Measurements from ENCODE around the gene CCDC27.

CCDC27 gene

DNA sequence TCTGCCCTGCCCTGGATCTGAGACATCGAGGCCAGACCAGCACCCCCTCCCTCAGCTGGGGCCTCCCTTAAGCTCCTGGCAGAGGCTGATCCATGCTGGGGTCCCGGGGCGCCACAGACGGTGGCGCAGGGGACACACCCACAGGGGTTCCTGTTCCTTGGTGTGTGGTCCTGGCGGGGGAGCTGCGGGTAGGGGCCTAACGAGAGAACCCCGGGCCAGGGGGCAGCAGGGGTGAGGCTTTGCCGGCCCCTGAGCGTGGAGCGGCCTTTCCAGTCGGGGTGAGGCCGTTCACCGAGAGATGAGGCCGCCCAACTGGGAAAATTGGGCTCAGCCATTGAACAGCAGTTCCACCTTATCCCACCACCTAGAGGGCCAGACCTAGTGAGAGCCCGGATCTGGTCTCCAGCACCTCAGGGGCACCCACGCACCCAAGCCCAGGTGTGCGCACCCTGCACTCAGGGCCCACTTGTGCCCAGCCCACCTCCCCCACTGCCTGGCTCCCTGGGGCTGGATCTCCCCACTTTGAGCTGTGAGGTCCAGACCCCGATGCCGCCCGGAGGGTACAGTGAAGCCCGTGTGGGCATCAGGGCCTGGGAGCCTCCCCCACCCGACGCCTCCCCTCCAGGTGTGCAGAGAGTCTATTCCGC, 45.5 kb upstream of the CCDC27 start:
- DNase-seq, result no peak
- in situ Hi-C loops (cut with HindIII; ENCODE audit: low pct_ligation_motif_present, low sequenced_read_pairs), result no loop called here
- H3K27me3 ChIP-seq (replicated peaks), result peaks cover 50% of the 10 kb centered on the region
- no peak overlapping the region for H3K4me3 ChIP-seq (ENCODE audit: low read depth, low read length)
- no peaks in the 10 kb centered on the region for H3K36me3 ChIP-seq (replicated peaks)
- TF ChIP-seq, protein P1, sequence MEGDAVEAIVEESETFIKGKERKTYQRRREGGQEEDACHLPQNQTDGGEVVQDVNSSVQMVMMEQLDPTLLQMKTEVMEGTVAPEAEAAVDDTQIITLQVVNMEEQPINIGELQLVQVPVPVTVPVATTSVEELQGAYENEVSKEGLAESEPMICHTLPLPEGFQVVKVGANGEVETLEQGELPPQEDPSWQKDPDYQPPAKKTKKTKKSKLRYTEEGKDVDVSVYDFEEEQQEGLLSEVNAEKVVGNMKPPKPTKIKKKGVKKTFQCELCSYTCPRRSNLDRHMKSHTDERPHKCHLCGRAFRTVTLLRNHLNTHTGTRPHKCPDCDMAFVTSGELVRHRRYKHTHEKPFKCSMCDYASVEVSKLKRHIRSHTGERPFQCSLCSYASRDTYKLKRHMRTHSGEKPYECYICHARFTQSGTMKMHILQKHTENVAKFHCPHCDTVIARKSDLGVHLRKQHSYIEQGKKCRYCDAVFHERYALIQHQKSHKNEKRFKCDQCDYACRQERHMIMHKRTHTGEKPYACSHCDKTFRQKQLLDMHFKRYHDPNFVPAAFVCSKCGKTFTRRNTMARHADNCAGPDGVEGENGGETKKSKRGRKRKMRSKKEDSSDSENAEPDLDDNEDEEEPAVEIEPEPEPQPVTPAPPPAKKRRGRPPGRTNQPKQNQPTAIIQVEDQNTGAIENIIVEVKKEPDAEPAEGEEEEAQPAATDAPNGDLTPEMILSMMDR (IDR thresholded peaks at IDR 0.05; ENCODE audit: low read depth, low read length, missing control alignments), result no peak
- no peak overlapping the region for H3K27ac ChIP-seq

DNA sequence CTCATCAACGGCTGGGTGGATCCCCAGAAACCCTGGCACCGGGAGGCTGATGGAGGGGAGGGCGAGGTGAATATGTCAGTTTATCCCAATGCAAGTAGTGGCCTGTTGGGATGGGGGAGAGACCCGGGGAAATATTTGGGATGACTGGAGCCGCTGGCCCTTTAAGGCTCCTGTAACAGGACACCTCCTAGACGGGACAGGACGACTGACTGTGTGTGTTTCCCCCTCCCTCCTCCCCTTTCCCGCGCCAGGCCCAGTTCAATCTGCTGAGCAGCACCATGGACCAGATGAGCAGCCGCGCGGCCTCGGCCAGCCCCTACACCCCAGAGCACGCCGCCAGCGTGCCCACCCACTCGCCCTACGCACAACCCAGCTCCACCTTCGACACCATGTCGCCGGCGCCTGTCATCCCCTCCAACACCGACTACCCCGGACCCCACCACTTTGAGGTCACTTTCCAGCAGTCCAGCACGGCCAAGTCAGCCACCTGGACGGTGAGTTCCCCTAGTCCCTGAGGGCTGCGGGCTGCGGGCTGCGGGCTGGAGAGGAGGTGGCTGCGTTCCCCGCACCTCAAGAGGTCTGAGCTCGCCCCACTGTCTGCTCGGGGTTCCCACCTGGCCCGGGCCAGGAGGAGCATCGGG, 44.8 kb upstream of the CCDC27 start:
- Histone ChIP-seq H3K4me3 (ENCODE audit: low read depth, low read length) (no peak overlapping the region), H3K27me3 (replicated peaks) (peaks cover 56% of the 10 kb centered on the region), H3K27ac (no peak overlapping the region), H3K36me3 (replicated peaks) (no peaks in the 10 kb centered on the region)
- in situ Hi-C loops (cut with HindIII; ENCODE audit: low pct_ligation_motif_present, low sequenced_read_pairs), result no loop called here
- DNase-seq, result no peak
- TF ChIP-seq, protein P1 (IDR thresholded peaks at IDR 0.05; ENCODE audit: low read depth, low read length, missing control alignments), result no peak

DNA sequence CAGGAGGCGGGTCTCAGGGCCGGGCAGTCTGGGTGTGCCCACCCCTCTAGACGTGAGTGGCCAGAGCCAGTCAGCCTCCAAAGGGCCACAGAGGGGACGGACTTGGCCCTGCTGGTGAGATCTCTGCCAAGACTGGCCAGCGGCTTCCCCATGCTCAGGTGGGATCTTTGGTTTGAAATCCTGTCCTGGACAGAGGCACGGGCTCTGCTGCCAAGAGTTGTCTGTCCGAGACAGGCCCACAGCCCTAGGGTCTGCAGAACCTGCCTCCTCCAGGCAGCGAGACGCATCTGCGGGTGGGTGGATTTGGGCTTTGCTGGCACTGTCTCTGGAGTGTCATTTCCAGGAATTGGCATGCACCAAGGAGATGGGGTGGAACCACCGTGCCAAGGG, 44.3 kb upstream of the CCDC27 start:
- Histone ChIP-seq H3K4me3 (ENCODE audit: low read depth, low read length) (no peak overlapping the region), H3K36me3 (replicated peaks) (no peaks in the 10 kb centered on the region), H3K27ac (no peak overlapping the region), H3K27me3 (replicated peaks) (peaks cover 52% of the 10 kb centered on the region)
- TF ChIP-seq, protein P1 (IDR thresholded peaks at IDR 0.05; ENCODE audit: low read depth, low read length, missing control alignments), result no peak
- no peak for DNase-seq
- in situ Hi-C loops (cut with HindIII; ENCODE audit: low pct_ligation_motif_present, low sequenced_read_pairs), result no loop called here

DNA sequence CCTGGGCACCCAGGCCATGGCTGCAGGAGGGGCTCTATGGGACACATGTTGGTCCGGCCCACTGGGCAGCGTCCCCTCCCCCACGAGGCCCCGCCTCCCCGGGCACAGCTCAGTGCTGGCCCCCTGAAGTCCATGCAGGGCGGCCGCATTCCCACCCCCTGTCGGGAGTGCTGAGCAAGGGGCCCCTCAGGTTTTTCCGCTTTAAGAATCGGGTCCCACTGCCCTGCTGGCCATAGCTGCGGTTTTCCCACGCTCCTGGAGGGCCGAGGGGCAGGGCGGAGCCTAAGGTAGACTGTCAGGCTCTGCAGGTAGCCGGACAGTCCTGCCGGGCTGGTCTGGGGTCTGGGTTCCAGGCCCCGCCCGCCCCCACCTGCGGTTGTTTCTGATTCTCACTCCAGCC, 43.5 kb upstream of the CCDC27 start:
- H3K27ac ChIP-seq, result no peak overlapping the region
- in situ Hi-C loops (cut with HindIII; ENCODE audit: low pct_ligation_motif_present, low sequenced_read_pairs), result no loop called here
- H3K4me3 ChIP-seq (ENCODE audit: low read depth, low read length), result no peak overlapping the region
- TF ChIP-seq, protein P1 (IDR thresholded peaks at IDR 0.05; ENCODE audit: low read depth, low read length, missing control alignments), result no peak
- no peaks in the 10 kb centered on the region for H3K36me3 ChIP-seq (replicated peaks)
- H3K27me3 ChIP-seq (replicated peaks), result peaks cover 52% of the 10 kb centered on the region
- no peak for DNase-seq

DNA sequence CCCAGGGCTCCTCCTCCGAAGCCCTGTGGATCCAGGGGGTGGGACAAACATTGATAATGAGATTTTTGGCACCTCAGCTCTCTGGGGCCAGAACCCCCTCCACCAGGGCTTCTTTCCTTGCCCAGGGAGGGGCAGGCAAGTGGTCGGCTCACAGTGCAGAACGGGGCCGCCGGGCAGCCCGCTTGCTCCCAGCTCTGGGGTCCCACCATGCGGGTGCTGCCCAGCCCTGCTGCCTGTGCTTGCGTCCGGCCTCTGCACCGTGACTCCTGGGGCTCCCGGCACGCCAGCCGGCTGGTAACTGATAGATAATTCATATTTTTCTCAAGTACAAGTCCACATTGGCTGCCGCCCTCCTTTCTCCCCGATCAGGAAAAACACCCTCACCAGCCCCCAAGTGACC, 42.0 kb upstream of the CCDC27 start:
- Histone ChIP-seq H3K27me3 (replicated peaks) (peaks cover 50% of the 10 kb centered on the region), H3K27ac (no peak overlapping the region), H3K4me3 (ENCODE audit: low read depth, low read length) (no peak overlapping the region), H3K36me3 (replicated peaks) (no peaks in the 10 kb centered on the region)
- in situ Hi-C loops (cut with HindIII; ENCODE audit: low pct_ligation_motif_present, low sequenced_read_pairs), result no loop called here
- no peak for DNase-seq
- TF ChIP-seq, protein P1 (IDR thresholded peaks at IDR 0.05; ENCODE audit: low read depth, low read length, missing control alignments), result no peak

DNA sequence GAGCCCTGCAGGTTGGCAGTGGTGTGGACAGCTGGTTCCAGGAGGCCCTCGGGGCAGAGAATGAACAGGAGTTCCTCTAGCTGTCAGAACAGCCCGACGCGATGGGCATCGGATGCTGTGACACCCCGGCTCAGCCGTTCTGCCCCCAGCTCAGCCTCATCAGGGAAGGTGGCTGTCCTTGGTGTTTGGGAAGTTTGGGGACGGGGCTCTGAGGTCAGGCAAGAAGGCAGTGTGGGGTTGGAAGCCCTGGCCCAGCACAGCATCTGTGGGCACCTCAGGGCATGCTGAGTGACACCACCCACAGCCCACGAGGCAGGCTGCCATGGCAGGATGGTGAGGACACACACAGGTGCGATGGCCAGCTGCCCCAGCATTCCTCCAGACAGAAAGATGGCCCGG, 40.9 kb upstream of the CCDC27 start:
- Histone ChIP-seq H3K27me3 (replicated peaks) (peaks cover 50% of the 10 kb centered on the region), H3K4me3 (ENCODE audit: low read depth, low read length) (no peak overlapping the region), H3K36me3 (replicated peaks) (no peaks in the 10 kb centered on the region), H3K27ac (no peak overlapping the region)
- TF ChIP-seq, protein P1 (IDR thresholded peaks at IDR 0.05; ENCODE audit: low read depth, low read length, missing control alignments), result no peak
- DNase-seq, result no peak
- in situ Hi-C loops (cut with HindIII; ENCODE audit: low pct_ligation_motif_present, low sequenced_read_pairs), result no loop called here

Data from brain microvascular endothelial cell (primary cell).